LHCN-M2 (cell line): ENCODE data around the gene CLIC4. TPM values are rescaled to one million over a fixed set of nuclear protein-coding genes. Genes with fewer than 3 reads are reported as not detected.
A peak's percentile ranks its signal among the peaks of the same experiment; 100 is the strongest.
"Not testable (repeated sequence)": the region's sequence is repeated elsewhere in the genome, so short reads cannot be mapped to it uniquely, and the experiment has no call there.

ENCODE experiments used
- DNase-seq: peaks from one replicate; pipeline ENCODE4 v3.0.0-alpha.2; 2012; ENCODE audit warnings: low read depth
- total RNA-seq: library from RNA; depleted of rRNA; stranded (reverse); fragments of >200 nt; gene quantifications from 2 replicates; pipeline ENCODE4 v1.2.3, GENCODE V29; 2014

The CLIC4 gene
- total RNA-seq, 1 experiment from 2014 or later: 580 TPM

GRCh38 chr1:24745711-24746413, 615 bp downstream of the CLIC4 start:
- DNase-seq: peak; percentile 71

GRCh38 chr1:24748191-24749121, 3.2 kb downstream of the CLIC4 start:
- DNase-seq: no peak

- DNase-seq: no peak
These were observed 4.0 kb downstream of the CLIC4 start for GRCh38 chr1:24749252-24749651.

GRCh38 chr1:24749886-24750285, 4.6 kb downstream of the CLIC4 start:
- DNase-seq: no peak

- no peak for DNase-seq
These were observed 6.6 kb downstream of the CLIC4 start for GRCh38 chr1:24751833-24752232.

- DNase-seq: no peak
These were observed 7.1 kb downstream of the CLIC4 start for GRCh38 chr1:24752305-24752704.

GRCh38 chr1:24754229-24754628, 9.0 kb downstream of the CLIC4 start:
- peak; percentile 49 for DNase-seq

- not testable (repeated sequence) for DNase-seq
These were observed 10.1 kb downstream of the CLIC4 start for GRCh38 chr1:24755323-24755722.

GRCh38 chr1:24756395-24756794, 11.1 kb downstream of the CLIC4 start:
- DNase-seq: no peak

- DNase-seq: no peak
These were observed 14.2 kb downstream of the CLIC4 start for GRCh38 chr1:24759492-24759891.

GRCh38 chr1:24761582-24761981, 16.3 kb downstream of the CLIC4 start:
- DNase-seq: no peak

- no peak for DNase-seq
These were observed 17.0 kb downstream of the CLIC4 start for GRCh38 chr1:24762133-24762676.

GRCh38 chr1:24763671-24764070, 18.4 kb downstream of the CLIC4 start:
- no peak for DNase-seq

GRCh38 chr1:24764439-24764838, 19.2 kb downstream of the CLIC4 start:
- DNase-seq: no peak

GRCh38 chr1:24764848-24765247, 19.6 kb downstream of the CLIC4 start:
- no peak for DNase-seq

- peak; percentile 49 for DNase-seq
These were observed 20.2 kb downstream of the CLIC4 start for GRCh38 chr1:24765308-24765988.

GRCh38 chr1:24767351-24767750, 22.1 kb downstream of the CLIC4 start:
- no peak for DNase-seq

GRCh38 chr1:24768873-24769605, 23.8 kb downstream of the CLIC4 start:
- no peak for DNase-seq

- peak; percentile 90 for DNase-seq
These were observed 24.7 kb downstream of the CLIC4 start for GRCh38 chr1:24769656-24770651.

- DNase-seq: no peak
These were observed 25.6 kb downstream of the CLIC4 start for GRCh38 chr1:24770881-24771280.
